WTC11 (cell line): ENCODE results near the gene PKDCC. TPM values are rescaled to one million over a fixed set of nuclear protein-coding genes. Genes with fewer than 3 reads are reported as not detected.

Source experiments
- ATAC-seq: fragments of 200-7000 bp; cut with Tn5 transposase; 2 replicates; pipeline ENCODE4 v1.10.0; 2021; ENCODE audit warnings: mild to moderate bottlenecking, moderate library complexity
- CTCF ChIA-PET: fragments of 300-600 bp; sonication (Branson Sonifier 250); formaldehyde crosslinking; loops from one replicate; lab custom pipeline; 2021; ENCODE audit warnings: antibody characterized with exemption; lab: Charles Lee
- POLR2A ChIA-PET: fragments of 350-600 bp; sonication (Branson Sonifier 250); formaldehyde crosslinking; loops from one replicate; lab custom pipeline; 2021; ENCODE audit warnings: antibody characterized with exemption; lab: Charles Lee
- DNase-seq: peaks from one replicate; pipeline ENCODE4 v3.0.0; 2021; ENCODE audit warnings: low spot score
- H3K27ac Mint-ChIP-seq: 2 replicates; pipeline ENCODE4 v1.8.0; 2021; ENCODE audit warnings: mixed read lengths
- H3K27me3 Mint-ChIP-seq: 2 replicates; pipeline ENCODE4 v1.8.0; 2021; ENCODE audit warnings: low read depth, mild to moderate bottlenecking, moderate library complexity, mixed read lengths
- H3K36me3 Mint-ChIP-seq: 2 replicates; pipeline ENCODE4 v1.8.0; 2021; ENCODE audit warnings: mixed read lengths
- H3K4me1 Mint-ChIP-seq: 2 replicates; pipeline ENCODE4 v1.8.0; 2022; ENCODE audit warnings: mixed read lengths
- H3K4me3 Mint-ChIP-seq: 2 replicates; pipeline ENCODE4 v1.8.0; 2021; ENCODE audit warnings: mild to moderate bottlenecking, moderate library complexity, mixed read lengths
- H3K9me3 Mint-ChIP-seq: 2 replicates; pipeline ENCODE4 v1.8.0; 2021; ENCODE audit warnings: mixed read lengths
- KAT7 ChIP-seq: sonication (generic); formaldehyde crosslinking; IDR thresholded peaks from 2 replicates; pipeline ENCODE4 v1.8.1; 2023; ENCODE audit warnings: missing genetic modification reagents, mild to moderate bottlenecking, borderline replicate concordance
- TCF7 ChIP-seq: sonication (generic); formaldehyde crosslinking; IDR thresholded peaks from 2 replicates; pipeline ENCODE4 v1.8.0; 2022; ENCODE audit warnings: mild to moderate bottlenecking, low read depth, missing genetic modification reagents, moderate library complexity
- TEAD1 ChIP-seq: sonication (generic); formaldehyde crosslinking; IDR thresholded peaks from 2 replicates; pipeline ENCODE4 v1.8.0; 2022; ENCODE audit warnings: mild to moderate bottlenecking, missing genetic modification reagents
- ZNF138 ChIP-seq: sonication (generic); formaldehyde crosslinking; conservative IDR thresholded peaks from 2 replicates; pipeline ENCODE4 v1.8.1; 2022; ENCODE audit warnings: mild to moderate bottlenecking, moderate library complexity, missing genetic modification reagents
- ZNF219 ChIP-seq: sonication (generic); formaldehyde crosslinking; IDR thresholded peaks from 2 replicates; pipeline ENCODE4 v1.8.0; 2023; ENCODE audit warnings: missing genetic modification reagents, mild to moderate bottlenecking, borderline replicate concordance
- total RNA-seq: library from RNA; stranded (reverse); gene quantifications from 3 replicates; pipeline ENCODE4 v1.2.3, GENCODE V29; 2021
- TF ChIP-seq, protein P1 (sequence below): fragments of 250-450 bp; sonication (Bioruptor Pico); IDR thresholded peaks from 2 replicates; pipeline ENCODE4 v1.9.0; 2021; ENCODE audit warnings: mild to moderate bottlenecking, borderline replicate concordance
- TF ChIP-seq, protein P2 (sequence below): fragments of 200-600 bp; IDR thresholded peaks from 2 replicates; pipeline ENCODE4 v1.8.0; 2022; ENCODE audit warnings: antibody characterized with exemption
- TF ChIP-seq, protein P3 (sequence below): sonication (generic); formaldehyde crosslinking; IDR thresholded peaks from 2 replicates; pipeline ENCODE4 v1.8.1; 2023; ENCODE audit warnings: mild to moderate bottlenecking, missing genetic modification reagents, moderate library complexity

The PKDCC gene
- total RNA-seq, 1 experiment from 2014 or later = 27.3 TPM

DNA sequence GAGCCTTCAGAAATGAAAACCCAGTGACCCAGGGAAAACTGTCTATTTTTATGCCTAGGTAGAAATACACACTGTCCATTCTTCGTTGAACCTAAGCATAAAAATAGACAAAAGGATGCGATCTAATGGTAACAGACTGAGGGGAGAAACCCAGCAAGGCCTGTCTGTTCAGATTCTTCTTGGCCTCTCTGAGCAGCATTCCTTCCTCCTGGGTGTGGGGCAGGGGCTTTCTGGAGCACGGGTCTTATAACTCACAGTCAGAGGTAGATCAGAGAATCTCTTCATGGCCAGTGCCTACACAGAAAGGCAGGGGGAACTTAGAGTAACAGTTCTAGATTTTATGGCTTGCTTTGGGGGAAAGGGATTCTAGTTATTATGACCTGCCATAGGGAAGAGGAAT lies 56.0 kb downstream of the PKDCC start:
- ChIA-PET CTCF (interaction anchor here (1.2 kb wide), 1 partner anchor 225 kb away, joined by 3 read pairs; no protein-coding TSS in a partner anchor), POLR2A (no interaction called here)
- TF ChIP-seq, protein P1, sequence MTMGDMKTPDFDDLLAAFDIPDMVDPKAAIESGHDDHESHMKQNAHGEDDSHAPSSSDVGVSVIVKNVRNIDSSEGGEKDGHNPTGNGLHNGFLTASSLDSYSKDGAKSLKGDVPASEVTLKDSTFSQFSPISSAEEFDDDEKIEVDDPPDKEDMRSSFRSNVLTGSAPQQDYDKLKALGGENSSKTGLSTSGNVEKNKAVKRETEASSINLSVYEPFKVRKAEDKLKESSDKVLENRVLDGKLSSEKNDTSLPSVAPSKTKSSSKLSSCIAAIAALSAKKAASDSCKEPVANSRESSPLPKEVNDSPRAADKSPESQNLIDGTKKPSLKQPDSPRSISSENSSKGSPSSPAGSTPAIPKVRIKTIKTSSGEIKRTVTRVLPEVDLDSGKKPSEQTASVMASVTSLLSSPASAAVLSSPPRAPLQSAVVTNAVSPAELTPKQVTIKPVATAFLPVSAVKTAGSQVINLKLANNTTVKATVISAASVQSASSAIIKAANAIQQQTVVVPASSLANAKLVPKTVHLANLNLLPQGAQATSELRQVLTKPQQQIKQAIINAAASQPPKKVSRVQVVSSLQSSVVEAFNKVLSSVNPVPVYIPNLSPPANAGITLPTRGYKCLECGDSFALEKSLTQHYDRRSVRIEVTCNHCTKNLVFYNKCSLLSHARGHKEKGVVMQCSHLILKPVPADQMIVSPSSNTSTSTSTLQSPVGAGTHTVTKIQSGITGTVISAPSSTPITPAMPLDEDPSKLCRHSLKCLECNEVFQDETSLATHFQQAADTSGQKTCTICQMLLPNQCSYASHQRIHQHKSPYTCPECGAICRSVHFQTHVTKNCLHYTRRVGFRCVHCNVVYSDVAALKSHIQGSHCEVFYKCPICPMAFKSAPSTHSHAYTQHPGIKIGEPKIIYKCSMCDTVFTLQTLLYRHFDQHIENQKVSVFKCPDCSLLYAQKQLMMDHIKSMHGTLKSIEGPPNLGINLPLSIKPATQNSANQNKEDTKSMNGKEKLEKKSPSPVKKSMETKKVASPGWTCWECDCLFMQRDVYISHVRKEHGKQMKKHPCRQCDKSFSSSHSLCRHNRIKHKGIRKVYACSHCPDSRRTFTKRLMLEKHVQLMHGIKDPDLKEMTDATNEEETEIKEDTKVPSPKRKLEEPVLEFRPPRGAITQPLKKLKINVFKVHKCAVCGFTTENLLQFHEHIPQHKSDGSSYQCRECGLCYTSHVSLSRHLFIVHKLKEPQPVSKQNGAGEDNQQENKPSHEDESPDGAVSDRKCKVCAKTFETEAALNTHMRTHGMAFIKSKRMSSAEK (CRISPR knock-in tag) = no peak
- TF ChIP-seq, protein P2, sequence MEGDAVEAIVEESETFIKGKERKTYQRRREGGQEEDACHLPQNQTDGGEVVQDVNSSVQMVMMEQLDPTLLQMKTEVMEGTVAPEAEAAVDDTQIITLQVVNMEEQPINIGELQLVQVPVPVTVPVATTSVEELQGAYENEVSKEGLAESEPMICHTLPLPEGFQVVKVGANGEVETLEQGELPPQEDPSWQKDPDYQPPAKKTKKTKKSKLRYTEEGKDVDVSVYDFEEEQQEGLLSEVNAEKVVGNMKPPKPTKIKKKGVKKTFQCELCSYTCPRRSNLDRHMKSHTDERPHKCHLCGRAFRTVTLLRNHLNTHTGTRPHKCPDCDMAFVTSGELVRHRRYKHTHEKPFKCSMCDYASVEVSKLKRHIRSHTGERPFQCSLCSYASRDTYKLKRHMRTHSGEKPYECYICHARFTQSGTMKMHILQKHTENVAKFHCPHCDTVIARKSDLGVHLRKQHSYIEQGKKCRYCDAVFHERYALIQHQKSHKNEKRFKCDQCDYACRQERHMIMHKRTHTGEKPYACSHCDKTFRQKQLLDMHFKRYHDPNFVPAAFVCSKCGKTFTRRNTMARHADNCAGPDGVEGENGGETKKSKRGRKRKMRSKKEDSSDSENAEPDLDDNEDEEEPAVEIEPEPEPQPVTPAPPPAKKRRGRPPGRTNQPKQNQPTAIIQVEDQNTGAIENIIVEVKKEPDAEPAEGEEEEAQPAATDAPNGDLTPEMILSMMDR = no peak
- TF ChIP-seq KAT7 (CRISPR knock-in tag) = no peak
- no peak for TF ChIP-seq TCF7 (CRISPR knock-in tag)
- TF ChIP-seq, protein P3, sequence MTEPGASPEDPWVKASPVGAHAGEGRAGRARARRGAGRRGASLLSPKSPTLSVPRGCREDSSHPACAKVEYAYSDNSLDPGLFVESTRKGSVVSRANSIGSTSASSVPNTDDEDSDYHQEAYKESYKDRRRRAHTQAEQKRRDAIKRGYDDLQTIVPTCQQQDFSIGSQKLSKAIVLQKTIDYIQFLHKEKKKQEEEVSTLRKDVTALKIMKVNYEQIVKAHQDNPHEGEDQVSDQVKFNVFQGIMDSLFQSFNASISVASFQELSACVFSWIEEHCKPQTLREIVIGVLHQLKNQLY (CRISPR knock-in tag) = no peak
- Mint-ChIP-seq H3K27ac (no peak overlapping the region), H3K27me3 (peaks cover 21% of the 10 kb centered on the region), H3K4me3 (no peak overlapping the region), H3K9me3 (peaks cover 12% of the 10 kb centered on the region), H3K36me3 (peaks cover 9% of the 10 kb centered on the region), H3K4me1 (peaks cover 39% of the 10 kb centered on the region)
- ATAC-seq = no peak
- no peak for DNase-seq

DNA sequence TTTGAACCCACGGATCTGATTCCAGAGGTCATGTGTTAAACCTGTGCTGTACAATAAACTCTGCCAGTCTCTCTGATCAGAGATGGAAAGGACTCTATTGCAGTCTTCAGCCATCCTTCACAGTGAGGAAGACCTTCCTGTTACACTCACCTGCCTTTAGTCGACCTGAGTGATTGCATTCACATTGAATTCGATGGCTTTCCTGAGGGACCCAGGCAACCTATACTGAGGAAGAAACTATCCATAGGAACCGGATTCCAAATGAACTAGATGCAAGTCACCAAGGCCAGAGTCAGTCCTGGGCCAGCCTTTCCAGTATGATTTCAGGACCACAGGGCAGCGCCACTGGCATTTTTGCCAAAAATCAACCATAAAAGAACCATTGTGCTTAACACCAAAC lies 56.8 kb downstream of the PKDCC start:
- H3K4me1 Mint-ChIP-seq = peaks cover 39% of the 10 kb centered on the region
- peaks cover 9% of the 10 kb centered on the region for H3K36me3 Mint-ChIP-seq
- no peak overlapping the region for H3K4me3 Mint-ChIP-seq
- DNase-seq (no peak), ATAC-seq (no peak)
- POLR2A ChIA-PET = no interaction called here
- TF ChIP-seq ZNF138 (CRISPR knock-in tag) (no peak), ZNF219 (CRISPR knock-in tag) (no peak), TEAD1 (CRISPR knock-in tag) (no peak)
- TF ChIP-seq, protein P1 (CRISPR knock-in tag) = no peak
- H3K27ac Mint-ChIP-seq = no peak overlapping the region
- peaks cover 10% of the 10 kb centered on the region for H3K9me3 Mint-ChIP-seq
- peaks cover 21% of the 10 kb centered on the region for H3K27me3 Mint-ChIP-seq
- CTCF ChIA-PET = no interaction called here
